ENCODE data around the gene APOB.

APOB gene

DNA sequence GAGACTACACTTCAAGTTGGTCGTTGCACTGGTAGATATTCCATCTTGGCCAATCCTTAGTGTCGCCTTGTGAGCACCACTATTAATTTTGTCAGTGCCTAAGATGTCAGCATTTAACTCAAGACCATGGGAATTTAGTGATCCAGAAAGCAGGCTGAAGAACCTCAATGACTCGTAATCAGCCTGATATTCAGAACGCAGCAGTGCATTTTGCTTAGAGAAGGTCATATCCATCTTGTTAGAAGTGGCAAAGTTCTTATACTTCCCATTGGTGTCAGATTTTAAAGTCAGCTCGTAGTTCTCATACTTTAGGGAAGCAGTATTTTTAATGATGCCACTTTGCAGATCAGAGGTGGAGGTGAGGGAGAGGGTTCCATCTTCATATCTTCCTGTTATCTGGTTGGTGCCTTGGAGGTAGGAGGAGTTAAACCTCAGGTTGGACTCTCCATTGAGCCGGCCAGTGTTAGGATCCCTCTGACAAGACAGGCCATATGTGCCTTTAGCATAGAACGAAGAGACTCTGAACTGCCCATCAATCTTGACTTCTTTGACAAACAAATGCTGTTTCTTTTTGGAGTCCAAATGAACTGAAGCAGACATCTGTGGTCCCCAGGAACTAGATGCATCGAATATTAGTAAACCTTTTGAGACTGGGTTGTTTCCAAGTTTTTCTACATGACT, 31.9 kb downstream of the APOB start:
- H3K27me3 ChIP-seq (ENCODE audit: low read depth, low read length) = no peaks in the 10 kb centered on the region
- H3K36me3 ChIP-seq (ENCODE audit: control insufficient read depth in 1 of 2, insufficient read depth in 2 of 2, low read length in 2 of 2) = no peaks in the 10 kb centered on the region
- H3K4me3 ChIP-seq (ENCODE audit: low read depth in 1 of 2, low read length in 2 of 2) = no peak overlapping the region
- H3K4me1 ChIP-seq (ENCODE audit: control insufficient read depth in 1 of 2, insufficient read depth in 2 of 2, low read length in 2 of 2) = no peaks in the 10 kb centered on the region
- H3K27ac ChIP-seq (ENCODE audit: low read length) = no peak overlapping the region
- H3K9me3 ChIP-seq (ENCODE audit: control insufficient read depth in 1 of 2, low read length in 2 of 2) = no peaks in the 10 kb centered on the region

- Histone ChIP-seq H3K27me3 (ENCODE audit: low read depth, low read length) (no peaks in the 10 kb centered on the region), H3K27ac (ENCODE audit: low read length) (no peak overlapping the region), H3K4me3 (ENCODE audit: low read depth in 1 of 2, low read length in 2 of 2) (no peak overlapping the region), H3K36me3 (ENCODE audit: control insufficient read depth in 1 of 2, insufficient read depth in 2 of 2, low read length in 2 of 2) (no peaks in the 10 kb centered on the region), H3K9me3 (ENCODE audit: control insufficient read depth in 1 of 2, low read length in 2 of 2) (no peaks in the 10 kb centered on the region), H3K4me1 (ENCODE audit: control insufficient read depth in 1 of 2, insufficient read depth in 2 of 2, low read length in 2 of 2) (no peaks in the 10 kb centered on the region)
Observed at GRCh38 chr2:21011453-21011852, 32.4 kb downstream of the APOB start.

DNA sequence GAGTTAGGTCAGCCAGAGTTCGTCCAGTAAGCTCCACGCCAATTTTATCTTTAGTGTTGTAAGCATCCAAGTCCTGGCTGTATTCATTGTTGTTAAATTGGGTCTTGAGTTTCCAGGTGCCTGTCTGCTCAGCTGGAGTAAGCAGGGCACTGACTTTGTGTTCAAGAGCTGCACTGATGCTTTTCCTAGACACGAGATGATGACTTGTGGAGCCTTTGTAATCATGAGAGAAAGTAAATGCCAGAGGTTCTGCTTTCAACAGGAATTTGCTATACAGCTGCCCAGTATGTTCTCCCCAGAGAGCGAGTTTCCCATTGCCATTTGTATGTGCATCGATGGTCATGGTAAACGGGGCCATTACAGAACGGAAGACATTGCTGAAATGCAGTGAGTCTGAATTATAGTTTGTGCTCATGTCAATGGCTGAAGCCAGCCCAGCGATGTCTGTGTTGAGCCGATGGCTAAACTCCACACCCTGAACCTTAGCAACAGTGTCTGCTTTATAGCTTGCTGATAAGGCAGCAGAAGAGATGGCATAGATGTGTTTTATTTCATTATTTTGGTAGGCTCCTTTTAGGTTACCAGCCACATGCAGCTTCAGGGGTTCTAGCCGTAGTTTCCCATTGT, 32.9 kb downstream of the APOB start:
- Histone ChIP-seq H3K9me3 (ENCODE audit: control insufficient read depth in 1 of 2, low read length in 2 of 2) (no peaks in the 10 kb centered on the region), H3K4me3 (ENCODE audit: low read depth in 1 of 2, low read length in 2 of 2) (no peak overlapping the region), H3K36me3 (ENCODE audit: control insufficient read depth in 1 of 2, insufficient read depth in 2 of 2, low read length in 2 of 2) (no peaks in the 10 kb centered on the region), H3K27ac (ENCODE audit: low read length) (no peak overlapping the region), H3K27me3 (ENCODE audit: low read depth, low read length) (no peaks in the 10 kb centered on the region), H3K4me1 (ENCODE audit: control insufficient read depth in 1 of 2, insufficient read depth in 2 of 2, low read length in 2 of 2) (no peaks in the 10 kb centered on the region)

DNA sequence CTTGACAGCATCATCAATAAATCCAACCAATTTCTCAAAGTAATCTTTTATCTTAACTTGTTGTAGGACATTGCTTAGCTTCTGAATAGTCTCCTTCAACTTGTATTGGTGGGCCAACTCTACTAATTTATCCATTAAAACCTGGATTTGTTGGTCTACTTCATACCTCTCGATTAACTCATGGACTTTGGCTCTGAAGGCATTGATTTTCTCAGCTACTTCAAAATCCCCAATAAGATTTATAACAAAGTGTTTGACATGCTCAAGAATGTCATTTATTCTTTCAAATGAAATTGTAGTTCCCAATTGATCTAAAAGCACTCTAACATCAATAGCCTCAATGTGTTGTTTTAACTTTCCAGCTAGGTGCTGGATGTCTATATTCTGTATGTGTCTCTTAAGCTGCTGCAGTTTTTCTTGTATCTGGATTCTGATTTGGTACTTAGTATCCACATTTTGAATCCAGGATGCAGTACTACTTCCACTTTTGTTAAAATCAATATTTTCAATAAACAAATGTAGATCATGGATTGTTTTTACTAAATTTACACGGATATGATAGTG, 34.1 kb downstream of the APOB start:
- no peak overlapping the region for H3K4me3 ChIP-seq (ENCODE audit: low read depth in 1 of 2, low read length in 2 of 2)
- no peaks in the 10 kb centered on the region for H3K27me3 ChIP-seq (ENCODE audit: low read depth, low read length)
- no peaks in the 10 kb centered on the region for H3K9me3 ChIP-seq (ENCODE audit: control insufficient read depth in 1 of 2, low read length in 2 of 2)
- no peaks in the 10 kb centered on the region for H3K4me1 ChIP-seq (ENCODE audit: control insufficient read depth in 1 of 2, insufficient read depth in 2 of 2, low read length in 2 of 2)
- H3K27ac ChIP-seq (ENCODE audit: low read length) = no peak overlapping the region
- H3K36me3 ChIP-seq (ENCODE audit: control insufficient read depth in 1 of 2, insufficient read depth in 2 of 2, low read length in 2 of 2) = no peaks in the 10 kb centered on the region

GRCh38 chr2:21008790-21009661, 34.8 kb downstream of the APOB start:
- H3K4me1 ChIP-seq (ENCODE audit: control insufficient read depth in 1 of 2, insufficient read depth in 2 of 2, low read length in 2 of 2) = no peaks in the 10 kb centered on the region
- H3K9me3 ChIP-seq (ENCODE audit: control insufficient read depth in 1 of 2, low read length in 2 of 2) = no peaks in the 10 kb centered on the region
- H3K27me3 ChIP-seq (ENCODE audit: low read depth, low read length) = no peaks in the 10 kb centered on the region
- H3K36me3 ChIP-seq (ENCODE audit: control insufficient read depth in 1 of 2, insufficient read depth in 2 of 2, low read length in 2 of 2) = no peaks in the 10 kb centered on the region
- no peak overlapping the region for H3K27ac ChIP-seq (ENCODE audit: low read length)
- no peak overlapping the region for H3K4me3 ChIP-seq (ENCODE audit: low read depth in 1 of 2, low read length in 2 of 2)

DNA sequence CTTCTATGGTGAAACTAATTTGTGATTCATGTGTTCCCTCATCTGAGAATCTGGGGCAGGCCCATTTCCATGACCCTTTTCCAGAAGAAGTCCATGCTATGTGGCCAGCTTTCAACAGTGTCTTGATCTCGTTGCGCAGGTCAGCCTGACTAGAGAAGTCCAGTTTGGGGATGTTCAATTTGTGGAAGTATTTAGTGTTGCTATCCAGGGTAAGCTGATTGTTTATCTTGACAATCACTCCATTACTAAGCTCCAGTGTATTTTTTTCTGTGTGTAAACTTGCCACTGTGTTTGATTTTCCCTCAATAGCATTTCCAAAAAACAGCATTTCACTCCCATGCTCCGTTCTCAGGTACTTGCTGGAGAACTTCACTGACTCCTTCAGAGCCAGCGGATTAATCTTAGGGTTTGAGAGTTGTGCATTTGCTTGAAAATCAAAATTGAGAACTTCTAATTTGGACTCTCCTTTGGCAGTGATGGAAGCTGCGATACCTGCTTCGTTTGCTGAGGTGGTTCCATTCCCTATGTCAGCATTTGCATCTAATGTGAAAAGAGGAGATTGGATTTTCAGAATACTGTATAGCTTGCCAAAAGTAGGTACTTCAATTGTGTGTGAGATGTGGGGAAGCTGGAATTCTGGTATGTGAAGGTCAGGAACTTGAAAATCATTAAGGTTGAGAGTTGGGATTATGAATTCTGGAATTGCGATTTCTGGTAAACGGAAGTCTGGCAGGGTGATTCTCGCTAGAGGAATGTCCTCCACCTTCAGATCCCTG, 35.7 kb downstream of the APOB start:
- H3K4me1 ChIP-seq (ENCODE audit: control insufficient read depth in 1 of 2, insufficient read depth in 2 of 2, low read length in 2 of 2) = no peaks in the 10 kb centered on the region
- no peak overlapping the region for H3K4me3 ChIP-seq (ENCODE audit: low read depth in 1 of 2, low read length in 2 of 2)
- H3K36me3 ChIP-seq (ENCODE audit: control insufficient read depth in 1 of 2, insufficient read depth in 2 of 2, low read length in 2 of 2) = no peaks in the 10 kb centered on the region
- H3K27me3 ChIP-seq (ENCODE audit: low read depth, low read length) = no peaks in the 10 kb centered on the region
- H3K27ac ChIP-seq (ENCODE audit: low read length) = no peak overlapping the region
- no peaks in the 10 kb centered on the region for H3K9me3 ChIP-seq (ENCODE audit: control insufficient read depth in 1 of 2, low read length in 2 of 2)

GRCh38 chr2:21007129-21008013, 36.5 kb downstream of the APOB start:
- Histone ChIP-seq H3K9me3 (ENCODE audit: control insufficient read depth in 1 of 2, low read length in 2 of 2) (no peaks in the 10 kb centered on the region), H3K4me1 (ENCODE audit: control insufficient read depth in 1 of 2, insufficient read depth in 2 of 2, low read length in 2 of 2) (no peaks in the 10 kb centered on the region), H3K27me3 (ENCODE audit: low read depth, low read length) (no peaks in the 10 kb centered on the region), H3K27ac (ENCODE audit: low read length) (no peak overlapping the region), H3K36me3 (ENCODE audit: control insufficient read depth in 1 of 2, insufficient read depth in 2 of 2, low read length in 2 of 2) (no peaks in the 10 kb centered on the region), H3K4me3 (ENCODE audit: low read depth in 1 of 2, low read length in 2 of 2) (no peak overlapping the region)

DNA sequence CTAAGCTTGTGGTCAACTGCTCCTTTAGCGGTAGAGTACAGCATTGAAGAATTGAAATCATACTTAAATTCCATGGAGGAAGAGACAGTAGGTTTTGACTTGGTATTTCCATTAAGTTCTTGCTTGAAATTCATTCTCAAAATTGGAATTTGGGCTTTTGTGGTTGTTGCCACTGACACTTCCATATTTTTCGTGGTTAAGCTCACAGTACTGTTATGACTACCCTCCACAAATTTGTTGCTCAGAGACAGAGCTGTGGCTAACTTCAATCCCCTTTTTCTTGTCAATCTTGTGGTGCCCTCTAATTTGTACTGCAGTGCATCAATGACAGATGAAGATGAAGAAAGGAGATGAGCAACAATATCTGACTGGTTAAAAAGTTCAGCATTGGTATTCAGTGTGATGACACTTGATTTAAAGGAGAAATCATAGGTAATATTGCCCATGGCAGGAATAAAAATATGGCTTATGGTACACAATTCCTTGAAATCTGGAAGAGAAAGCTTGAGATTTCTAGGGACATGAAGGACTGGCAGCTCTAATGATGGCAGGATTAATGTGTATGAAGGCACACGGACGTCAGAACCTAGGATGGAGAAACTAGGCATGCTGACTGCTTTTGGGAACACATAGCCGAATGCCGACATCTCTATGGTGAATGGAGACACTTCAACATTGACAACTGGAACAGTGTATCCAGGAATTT, 37.3 kb downstream of the APOB start:
- H3K36me3 ChIP-seq (ENCODE audit: control insufficient read depth in 1 of 2, insufficient read depth in 2 of 2, low read length in 2 of 2) = no peaks in the 10 kb centered on the region
- no peak overlapping the region for H3K4me3 ChIP-seq (ENCODE audit: low read depth in 1 of 2, low read length in 2 of 2)

DNA sequence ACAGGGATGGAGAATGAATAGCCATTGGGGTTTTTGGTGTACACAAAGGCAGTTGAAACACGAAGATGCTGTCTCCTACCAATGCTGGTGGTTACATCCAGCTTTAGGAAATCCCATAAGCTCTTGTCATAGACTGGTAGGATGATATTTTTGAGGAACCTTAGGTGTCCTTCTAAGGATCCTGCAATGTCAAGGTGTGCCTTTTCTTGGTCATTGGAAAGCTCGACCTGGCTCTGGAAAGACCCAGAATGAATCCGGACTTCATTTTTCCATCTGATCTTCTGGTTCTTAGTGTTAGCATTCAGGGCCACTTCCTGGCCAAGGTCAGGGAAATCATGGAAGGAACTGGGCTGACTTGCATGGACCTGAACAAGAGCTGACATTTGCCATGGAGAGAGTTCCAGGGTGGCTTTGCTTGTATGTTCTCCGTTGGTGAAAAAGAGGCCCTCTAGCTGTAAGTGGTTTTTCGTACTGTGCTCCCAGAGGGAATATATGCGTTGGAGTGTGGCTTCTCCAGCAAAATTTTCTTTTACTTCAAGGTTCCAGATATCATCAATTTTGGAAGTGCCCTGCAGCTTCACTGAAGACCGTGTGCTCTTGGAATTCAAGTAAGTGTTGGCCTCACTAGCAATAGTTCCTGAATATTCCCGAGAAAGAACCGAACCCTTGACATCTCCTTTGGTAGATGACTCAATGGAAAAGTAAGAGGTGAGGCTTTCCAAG, 38.0 kb downstream of the APOB start:
- no peaks in the 10 kb centered on the region for H3K9me3 ChIP-seq (ENCODE audit: control insufficient read depth in 1 of 2, low read length in 2 of 2)
- H3K4me1 ChIP-seq (ENCODE audit: control insufficient read depth in 1 of 2, insufficient read depth in 2 of 2, low read length in 2 of 2) = no peaks in the 10 kb centered on the region
- no peaks in the 10 kb centered on the region for H3K36me3 ChIP-seq (ENCODE audit: control insufficient read depth in 1 of 2, insufficient read depth in 2 of 2, low read length in 2 of 2)
- H3K27ac ChIP-seq (ENCODE audit: low read length) = no peak overlapping the region
- H3K4me3 ChIP-seq (ENCODE audit: low read depth in 1 of 2, low read length in 2 of 2) = no peak overlapping the region
- no peaks in the 10 kb centered on the region for H3K27me3 ChIP-seq (ENCODE audit: low read depth, low read length)

More for the DNA sequence above, 37.3 kb downstream of the APOB start:
- H3K27me3 ChIP-seq (ENCODE audit: low read depth, low read length) = no peaks in the 10 kb centered on the region
- no peak overlapping the region for H3K27ac ChIP-seq (ENCODE audit: low read length)
- H3K4me1 ChIP-seq (ENCODE audit: control insufficient read depth in 1 of 2, insufficient read depth in 2 of 2, low read length in 2 of 2) = no peaks in the 10 kb centered on the region
- H3K9me3 ChIP-seq (ENCODE audit: control insufficient read depth in 1 of 2, low read length in 2 of 2) = no peaks in the 10 kb centered on the region

Data from muscle layer of duodenum (tissue), 2 donors.